Thyroid gland (tissue), 4 donors: ENCODE data around the gene ANTKMT.

ENCODE experiments used
- POLR2A ChIP-seq, 2 donors: fragments of 450-650 bp; IDR thresholded peaks; one replicate each; pipeline ENCODE4 v1.6.1; 2017; ENCODE audit warnings: antibody characterized with exemption in 2 of 2, mild to moderate bottlenecking in 2 of 2, moderate library complexity in 1 of 2
- TF ChIP-seq, protein P1 (sequence below), 6 experiments: fragments of 200-600 bp in 3 of 6; fragments of 450-650 bp in 3 of 6; sonication (generic) in 3 of 6; IDR thresholded peaks; one replicate each; pipeline ENCODE4 v1.5.1; 2016 to 2019; ENCODE audit warnings: antibody characterized with exemption in 6 of 6, mild to moderate bottlenecking in 2 of 6, inconsistent platforms in 1 of 6, moderate library complexity in 1 of 6

DNA sequence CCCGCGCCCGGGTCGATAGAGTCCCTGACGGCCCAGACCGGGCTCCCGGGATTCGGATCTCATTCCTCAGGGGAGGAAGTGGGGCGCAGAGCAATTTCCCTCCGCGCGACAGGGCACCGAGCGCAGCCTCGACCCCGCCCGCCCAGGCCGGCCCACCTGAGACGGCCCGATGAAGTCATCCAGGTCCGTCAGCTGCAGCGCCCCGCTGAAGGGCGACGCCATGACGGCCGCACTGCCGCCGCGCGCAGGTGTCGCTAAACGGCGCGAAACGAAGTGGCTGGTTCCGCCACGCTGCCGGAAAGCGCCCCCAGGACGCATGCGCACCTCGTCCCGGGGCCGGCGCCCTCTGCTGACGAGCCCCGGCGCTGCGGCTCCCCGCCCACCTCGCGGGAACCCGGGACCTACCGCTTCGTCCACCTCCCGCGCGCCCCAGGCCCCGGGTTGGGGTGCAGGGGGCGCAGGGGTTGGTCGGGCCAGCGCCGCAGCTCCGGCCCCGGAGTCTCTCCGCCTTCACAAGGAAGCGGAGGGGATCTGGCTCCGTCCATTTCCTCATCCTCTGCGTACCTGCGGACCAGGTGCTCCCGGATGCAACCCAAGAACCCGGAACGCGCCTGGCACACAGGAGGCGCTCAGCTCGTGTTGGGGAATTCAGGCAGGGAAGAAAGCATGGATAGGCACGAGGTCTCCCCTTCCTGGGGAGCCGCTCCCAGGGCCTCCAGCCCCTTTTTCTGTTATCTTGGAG is 20.0 kb downstream of the ANTKMT start, which contains the start of gene CIAO3:
- TF ChIP-seq POLR2A (IDR thresholded peaks at IDR 0.05), result peak in 1 of 2 donors; percentile 71
- TF ChIP-seq, protein P1, sequence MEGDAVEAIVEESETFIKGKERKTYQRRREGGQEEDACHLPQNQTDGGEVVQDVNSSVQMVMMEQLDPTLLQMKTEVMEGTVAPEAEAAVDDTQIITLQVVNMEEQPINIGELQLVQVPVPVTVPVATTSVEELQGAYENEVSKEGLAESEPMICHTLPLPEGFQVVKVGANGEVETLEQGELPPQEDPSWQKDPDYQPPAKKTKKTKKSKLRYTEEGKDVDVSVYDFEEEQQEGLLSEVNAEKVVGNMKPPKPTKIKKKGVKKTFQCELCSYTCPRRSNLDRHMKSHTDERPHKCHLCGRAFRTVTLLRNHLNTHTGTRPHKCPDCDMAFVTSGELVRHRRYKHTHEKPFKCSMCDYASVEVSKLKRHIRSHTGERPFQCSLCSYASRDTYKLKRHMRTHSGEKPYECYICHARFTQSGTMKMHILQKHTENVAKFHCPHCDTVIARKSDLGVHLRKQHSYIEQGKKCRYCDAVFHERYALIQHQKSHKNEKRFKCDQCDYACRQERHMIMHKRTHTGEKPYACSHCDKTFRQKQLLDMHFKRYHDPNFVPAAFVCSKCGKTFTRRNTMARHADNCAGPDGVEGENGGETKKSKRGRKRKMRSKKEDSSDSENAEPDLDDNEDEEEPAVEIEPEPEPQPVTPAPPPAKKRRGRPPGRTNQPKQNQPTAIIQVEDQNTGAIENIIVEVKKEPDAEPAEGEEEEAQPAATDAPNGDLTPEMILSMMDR (IDR thresholded peaks at IDR 0.05), result peak; percentile 68 to 99 (median 90)
